Activated naive CD8-positive, alpha-beta T cell treated with anti-CD3 and anti-CD28 coated beads, Interleukin-2, amount 10 ng/mL, durations not matched to agents 7 days and 5 days (primary cell): Measurements from ENCODE around the gene SCTR. TPM values are rescaled to one million over a fixed set of nuclear protein-coding genes. Genes with fewer than 3 reads are reported as not detected.

Experiments
- ATAC-seq: fragments of 150-1000 bp; cut with Tn5 transposase; one replicate; pipeline ENCODE4 v1.10.0; 2021; ENCODE audit warnings: low read depth, moderate library complexity
- POLR2A ChIA-PET: fragments of 350-600 bp; sonication (Branson Sonifier 250); formaldehyde crosslinking; loops from one replicate; lab custom pipeline; 2021; ENCODE audit warnings: antibody characterized with exemption; lab: Charles Lee
- DNase-seq: peaks from one replicate; pipeline ENCODE4 v3.0.0; 2021
- H3K27ac Mint-ChIP-seq: one replicate; pipeline ENCODE4 v1.8.0; 2022; ENCODE audit warnings: mild to moderate bottlenecking, mixed read lengths
- H3K27me3 Mint-ChIP-seq: one replicate; pipeline ENCODE4 v1.8.0; 2022; ENCODE audit warnings: mild to moderate bottlenecking, moderate library complexity, mixed read lengths
- H3K36me3 Mint-ChIP-seq: one replicate; pipeline ENCODE4 v1.8.0; 2021; ENCODE audit warnings: mild to moderate bottlenecking, mixed read lengths
- H3K4me1 Mint-ChIP-seq: one replicate; pipeline ENCODE4 v1.8.0; 2021; ENCODE audit warnings: mixed read lengths
- H3K4me3 Mint-ChIP-seq: one replicate; pipeline ENCODE4 v1.8.0; 2022; ENCODE audit warnings: mild to moderate bottlenecking, moderate library complexity, mixed read lengths
- H3K9me3 Mint-ChIP-seq: one replicate; pipeline ENCODE4 v1.8.0; 2021; ENCODE audit warnings: mixed read lengths
- total RNA-seq, 2 experiments: library from RNA; stranded (reverse); gene quantifications; one replicate each; pipeline ENCODE4 v1.2.3, GENCODE V29; 2021

Gene SCTR
- total RNA-seq, 2 experiments from 2014 or later, result not detected

DNA sequence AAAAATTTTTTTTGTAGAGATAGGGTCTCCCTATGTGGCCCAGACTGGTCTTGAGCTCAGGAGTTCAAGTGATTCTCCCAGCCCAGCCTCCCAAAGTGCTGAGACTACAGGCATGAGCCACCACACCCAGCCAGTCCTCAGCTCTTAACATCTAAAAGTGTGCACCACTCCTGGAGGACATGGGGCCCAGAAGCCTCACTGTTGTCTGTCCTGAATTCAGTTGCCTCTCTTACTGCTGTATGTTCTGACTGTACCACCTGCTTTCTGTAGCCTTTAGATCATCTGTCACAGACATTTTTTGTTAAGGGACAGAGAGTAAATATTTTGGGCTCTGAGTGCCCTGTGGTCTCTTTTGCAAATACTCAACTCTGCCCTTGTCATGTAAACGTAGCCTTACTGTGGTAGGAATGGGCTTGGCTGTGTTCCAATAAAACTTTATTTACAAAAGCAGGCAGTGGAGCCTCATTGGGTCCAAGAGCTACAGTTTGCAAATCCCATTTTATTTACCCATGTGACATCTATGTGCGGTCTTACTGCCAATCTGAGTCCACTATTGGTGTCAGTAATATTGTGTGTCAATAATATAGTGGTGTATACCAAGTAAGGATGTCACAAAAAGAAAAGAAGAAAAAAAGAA lies 54.5 kb downstream of the SCTR start:
- Mint-ChIP-seq H3K27ac (no peak overlapping the region), H3K36me3 (no peaks in the 10 kb centered on the region), H3K4me3 (no peak overlapping the region), H3K27me3 (no peaks in the 10 kb centered on the region), H3K4me1 (no peaks in the 10 kb centered on the region), H3K9me3 (no peaks in the 10 kb centered on the region)
- DNase-seq, result no peak
- POLR2A ChIA-PET, result no interaction called here
- ATAC-seq, result no peak

DNA sequence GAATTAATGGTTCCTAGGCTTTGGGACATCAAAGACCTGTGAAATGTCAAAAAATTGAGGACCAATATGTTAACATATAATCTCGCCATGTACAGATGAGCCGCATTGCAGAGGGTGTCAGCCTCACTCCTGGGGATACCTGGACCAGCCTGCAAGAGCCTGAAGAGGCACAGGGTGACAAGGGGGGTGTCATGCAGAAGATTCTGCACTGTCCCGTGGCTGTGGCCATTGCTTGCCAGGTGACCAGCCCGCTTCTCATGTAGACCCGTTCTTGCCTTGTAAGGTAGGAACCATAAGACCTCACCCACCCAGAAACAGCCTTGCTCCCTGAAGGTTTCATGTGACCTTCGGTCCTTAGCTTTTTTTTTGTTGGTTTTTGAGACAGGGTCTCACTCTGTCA lies 55.2 kb downstream of the SCTR start:
- no peak for ATAC-seq
- POLR2A ChIA-PET, result no interaction called here

DNA sequence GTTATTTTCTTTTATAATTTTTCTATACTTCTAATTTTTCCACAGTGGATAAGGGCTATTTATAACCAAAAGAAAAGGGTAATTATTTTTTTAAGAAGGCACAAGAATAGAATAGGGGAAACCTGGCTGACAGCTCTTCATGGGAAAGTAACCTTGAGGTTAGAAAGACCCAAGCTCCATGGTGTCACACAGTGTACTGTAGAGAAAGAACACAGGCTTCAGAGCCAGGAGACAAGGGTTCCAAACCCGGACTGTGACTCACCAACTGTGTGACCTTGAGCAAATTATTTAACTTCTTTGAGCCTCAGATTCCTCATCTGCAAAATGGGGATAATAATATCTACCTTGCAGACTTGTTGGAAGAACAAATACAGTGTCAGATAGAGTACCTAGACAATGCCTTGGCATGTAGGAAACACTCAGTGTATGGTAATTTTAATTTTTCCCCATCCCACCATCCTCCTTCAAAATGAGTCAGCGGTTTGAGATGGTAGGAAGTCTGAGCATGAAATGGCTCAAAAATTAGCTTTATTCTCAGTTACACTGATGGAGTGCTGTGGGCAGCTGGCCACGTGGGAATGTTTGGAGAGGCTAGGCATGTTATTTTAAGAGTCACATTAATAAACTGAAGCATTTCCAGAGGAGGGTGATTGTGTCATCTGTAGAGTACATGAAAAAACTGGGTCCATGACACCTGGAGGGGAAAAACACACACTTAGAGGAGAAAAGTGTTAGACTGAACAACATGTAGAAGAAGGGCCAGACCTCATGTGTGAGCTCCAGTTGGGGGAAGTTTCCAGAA lies 55.9 kb downstream of the SCTR start:
- Mint-ChIP-seq H3K27me3 (no peaks in the 10 kb centered on the region), H3K9me3 (no peaks in the 10 kb centered on the region), H3K27ac (no peak overlapping the region), H3K4me1 (no peaks in the 10 kb centered on the region), H3K4me3 (no peak overlapping the region), H3K36me3 (no peaks in the 10 kb centered on the region)
- no peak for ATAC-seq
- POLR2A ChIA-PET, result no interaction called here
- DNase-seq, result no peak

More for the DNA sequence above, 55.2 kb downstream of the SCTR start:
- H3K4me3 Mint-ChIP-seq, result no peak overlapping the region
- DNase-seq, result no peak
- H3K27ac Mint-ChIP-seq, result no peak overlapping the region
- no peaks in the 10 kb centered on the region for H3K9me3 Mint-ChIP-seq
- no peaks in the 10 kb centered on the region for H3K4me1 Mint-ChIP-seq
- no peaks in the 10 kb centered on the region for H3K27me3 Mint-ChIP-seq
- no peaks in the 10 kb centered on the region for H3K36me3 Mint-ChIP-seq

DNA sequence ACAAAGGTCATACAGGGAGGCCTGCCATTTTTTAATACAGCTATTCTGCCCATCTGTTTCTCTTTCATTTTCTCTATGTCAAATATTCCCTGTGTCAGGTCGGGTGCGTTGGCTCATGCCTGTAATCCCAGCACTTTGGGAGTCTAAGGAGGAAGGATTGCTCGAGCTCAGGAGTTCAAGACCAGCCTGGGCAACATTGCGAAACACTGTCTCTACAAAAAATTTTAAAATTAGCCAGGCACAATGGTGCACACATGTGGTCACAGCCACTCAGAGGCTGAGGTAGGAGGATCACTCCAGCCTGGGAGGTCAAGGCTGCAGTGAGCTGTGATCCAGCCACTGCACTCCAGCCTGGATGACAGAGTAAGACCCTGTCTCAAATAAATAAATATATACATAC lies 57.9 kb downstream of the SCTR start:
- Mint-ChIP-seq H3K27ac (no peak overlapping the region), H3K36me3 (no peaks in the 10 kb centered on the region), H3K9me3 (no peaks in the 10 kb centered on the region), H3K4me1 (no peaks in the 10 kb centered on the region), H3K27me3 (no peaks in the 10 kb centered on the region), H3K4me3 (no peak overlapping the region)
- POLR2A ChIA-PET, result no interaction called here
- ATAC-seq (no peak), DNase-seq (no peak)

DNA sequence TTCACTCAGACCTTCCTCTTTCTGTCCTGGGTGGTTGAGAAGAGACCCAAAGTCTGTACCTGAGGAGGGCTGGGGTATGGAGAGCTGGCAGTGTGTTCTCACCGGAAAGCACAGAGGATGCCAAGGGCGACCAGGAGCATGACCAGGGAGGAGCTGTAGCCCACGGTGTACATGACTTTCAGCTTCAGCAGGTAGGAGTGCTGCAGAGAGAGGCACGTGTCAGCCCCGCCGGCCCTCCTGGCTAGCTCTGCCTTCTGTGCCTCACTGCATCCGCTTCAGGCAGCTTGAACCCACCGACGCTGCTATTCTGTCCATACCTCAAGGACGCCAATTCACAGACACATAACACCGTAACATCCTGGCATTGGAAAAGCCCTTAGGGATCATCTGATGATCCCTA lies 58.6 kb downstream of the SCTR start:
- POLR2A ChIA-PET, result no interaction called here

DNA sequence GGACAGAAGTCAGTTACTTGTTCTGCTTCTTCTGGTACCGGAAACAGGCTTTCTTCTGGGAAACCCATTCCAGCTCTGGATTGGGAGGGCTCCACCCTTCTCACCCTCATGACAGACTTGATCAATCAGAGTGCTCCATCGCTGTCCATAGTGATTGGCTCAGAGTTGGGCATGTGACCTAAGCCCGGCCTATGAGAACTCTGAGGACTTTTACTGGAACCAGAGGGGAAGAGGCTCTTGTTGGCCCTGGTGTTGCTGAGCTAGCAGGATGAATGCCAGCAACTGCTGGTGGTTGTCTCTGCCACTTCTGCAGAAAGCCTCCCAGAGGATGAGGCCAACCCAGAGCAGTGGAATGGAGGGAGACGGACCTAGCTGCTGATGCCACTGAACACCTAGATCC lies 59.3 kb downstream of the SCTR start:
- DNase-seq, result no peak
- POLR2A ChIA-PET, result no interaction called here
- H3K4me1 Mint-ChIP-seq, result no peaks in the 10 kb centered on the region
- no peaks in the 10 kb centered on the region for H3K27me3 Mint-ChIP-seq
- no peak overlapping the region for H3K4me3 Mint-ChIP-seq
- no peaks in the 10 kb centered on the region for H3K36me3 Mint-ChIP-seq
- H3K27ac Mint-ChIP-seq, result no peak overlapping the region
- no peak for ATAC-seq
- no peaks in the 10 kb centered on the region for H3K9me3 Mint-ChIP-seq

More for the DNA sequence above, 58.6 kb downstream of the SCTR start:
- no peak for ATAC-seq
- Mint-ChIP-seq H3K36me3 (no peaks in the 10 kb centered on the region), H3K9me3 (no peaks in the 10 kb centered on the region), H3K4me3 (no peak overlapping the region), H3K4me1 (no peaks in the 10 kb centered on the region), H3K27me3 (no peaks in the 10 kb centered on the region), H3K27ac (no peak overlapping the region)
- no peak for DNase-seq

DNA sequence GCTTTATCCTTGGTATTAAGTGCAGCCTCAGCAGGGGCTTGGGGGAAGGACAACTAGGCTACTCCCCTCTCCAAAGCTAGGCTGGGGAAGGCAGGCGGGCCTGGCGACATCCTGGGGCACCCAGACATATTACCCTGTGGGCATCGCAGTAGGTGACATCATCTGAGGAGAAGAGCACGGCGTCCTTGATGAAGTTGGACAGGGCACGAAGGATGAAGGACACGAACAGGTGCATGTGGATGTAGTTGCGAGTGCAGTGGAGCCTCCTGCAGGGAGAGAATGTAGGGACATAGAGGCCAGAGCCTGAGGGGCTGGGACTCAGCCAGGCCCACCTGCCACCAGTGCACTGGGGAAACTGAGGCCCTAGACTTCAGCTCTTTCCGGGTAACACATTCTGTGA lies 60.3 kb downstream of the SCTR start:
- no peak overlapping the region for H3K27ac Mint-ChIP-seq
- no peaks in the 10 kb centered on the region for H3K27me3 Mint-ChIP-seq
- no peak for ATAC-seq
- H3K36me3 Mint-ChIP-seq, result no peaks in the 10 kb centered on the region
- no peak overlapping the region for H3K4me3 Mint-ChIP-seq
- H3K4me1 Mint-ChIP-seq, result no peaks in the 10 kb centered on the region
- DNase-seq, result no peak
- H3K9me3 Mint-ChIP-seq, result no peaks in the 10 kb centered on the region
- POLR2A ChIA-PET, result no interaction called here

DNA sequence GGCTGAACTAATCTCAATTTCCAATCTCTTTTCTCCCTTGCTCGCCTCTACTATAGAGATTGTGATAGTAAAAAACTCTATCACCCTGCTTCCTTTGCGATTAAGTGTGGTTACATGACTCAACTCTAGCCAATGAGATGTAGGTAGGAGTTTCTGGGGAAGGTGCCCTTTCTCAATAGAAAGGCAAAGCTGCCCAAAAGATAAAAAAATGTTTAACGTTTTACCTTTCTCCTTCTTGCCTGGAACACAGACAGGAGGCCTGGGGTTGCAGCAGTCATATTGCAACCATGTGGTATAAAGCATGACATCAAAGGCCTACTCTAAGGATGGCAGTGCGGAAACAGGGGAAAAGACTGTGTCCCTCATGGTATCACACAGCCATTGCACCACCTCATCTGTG lies 61.1 kb downstream of the SCTR start:
- H3K9me3 Mint-ChIP-seq, result no peaks in the 10 kb centered on the region
- ATAC-seq (no peak), DNase-seq (no peak)
- no peak overlapping the region for H3K4me3 Mint-ChIP-seq
- POLR2A ChIA-PET, result no interaction called here
- no peaks in the 10 kb centered on the region for H3K27me3 Mint-ChIP-seq
- no peak overlapping the region for H3K27ac Mint-ChIP-seq
- H3K4me1 Mint-ChIP-seq, result no peaks in the 10 kb centered on the region
- H3K36me3 Mint-ChIP-seq, result no peaks in the 10 kb centered on the region

DNA sequence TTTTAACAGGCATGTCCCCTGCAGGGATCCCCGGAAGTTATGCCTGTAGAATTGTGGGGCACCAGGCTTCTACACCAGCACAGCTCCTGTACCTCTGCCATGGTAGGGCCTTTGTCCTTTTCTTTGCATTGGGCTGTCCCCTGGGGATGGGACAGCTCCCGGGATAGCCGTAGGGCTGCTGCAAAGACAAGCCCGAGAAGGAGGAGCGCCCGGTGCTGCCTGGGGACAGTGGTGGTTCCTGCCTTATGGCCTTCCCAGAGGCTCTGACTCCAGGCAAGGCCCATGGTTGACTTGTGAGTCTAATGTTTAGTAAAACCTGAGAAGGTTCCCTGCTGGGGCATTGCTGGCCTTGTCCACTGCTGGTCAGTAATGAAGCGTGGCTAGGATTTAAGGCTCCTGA lies 61.7 kb downstream of the SCTR start:
- POLR2A ChIA-PET, result no interaction called here
- Mint-ChIP-seq H3K27me3 (no peaks in the 10 kb centered on the region), H3K27ac (no peak overlapping the region), H3K9me3 (no peaks in the 10 kb centered on the region), H3K36me3 (no peaks in the 10 kb centered on the region), H3K4me1 (no peaks in the 10 kb centered on the region), H3K4me3 (no peak overlapping the region)
- no peak for DNase-seq
- ATAC-seq, result no peak

DNA sequence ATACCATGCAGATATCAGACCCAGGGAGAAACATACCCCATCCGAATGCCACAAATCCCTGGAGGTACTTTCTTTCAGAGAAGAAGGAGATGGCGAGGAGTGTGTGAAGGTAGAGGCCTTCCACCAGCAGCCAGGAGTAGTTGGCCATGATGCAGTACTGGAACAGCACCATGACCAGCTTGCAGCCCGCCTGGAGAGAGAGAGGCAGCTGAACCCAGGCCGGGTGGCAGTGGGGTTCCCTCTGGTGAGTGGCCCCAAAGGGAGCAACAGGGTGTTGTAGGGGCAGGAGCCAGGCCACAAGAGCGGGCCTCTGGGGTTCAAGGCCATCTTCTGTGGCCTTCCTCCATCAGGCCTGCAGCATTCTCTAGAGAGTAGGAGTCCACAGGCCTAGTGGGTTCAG lies 62.5 kb downstream of the SCTR start:
- Mint-ChIP-seq H3K27me3 (no peaks in the 10 kb centered on the region), H3K36me3 (no peaks in the 10 kb centered on the region), H3K9me3 (no peaks in the 10 kb centered on the region), H3K4me3 (no peak overlapping the region), H3K27ac (no peak overlapping the region), H3K4me1 (no peaks in the 10 kb centered on the region)
- ATAC-seq (no peak), DNase-seq (no peak)
- POLR2A ChIA-PET, result no interaction called here

DNA sequence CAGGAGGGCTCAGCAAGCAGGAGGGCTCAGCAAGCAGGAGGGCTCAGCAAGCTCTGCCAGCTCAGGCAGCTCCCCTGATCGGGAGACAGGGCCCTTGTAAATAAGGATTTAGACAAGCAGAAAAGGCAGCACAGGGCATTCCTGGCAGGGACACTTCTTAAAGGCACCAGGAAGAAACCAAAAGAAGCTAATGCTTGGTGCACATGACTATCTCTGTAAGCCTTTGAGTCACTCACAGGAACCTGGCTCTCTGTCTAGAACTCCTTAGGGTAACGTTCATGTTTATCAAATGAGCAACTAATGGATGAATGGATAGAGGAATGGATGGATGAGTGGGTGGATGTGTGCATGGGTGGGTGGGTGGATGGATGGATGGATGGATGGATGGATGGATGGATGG lies 64.2 kb downstream of the SCTR start:
- peaks cover 2% of the 10 kb centered on the region for H3K27me3 Mint-ChIP-seq
- POLR2A ChIA-PET, result no interaction called here
- ATAC-seq, result no peak
- no peak overlapping the region for H3K4me3 Mint-ChIP-seq
- H3K9me3 Mint-ChIP-seq, result no peaks in the 10 kb centered on the region
- no peaks in the 10 kb centered on the region for H3K4me1 Mint-ChIP-seq
- H3K27ac Mint-ChIP-seq, result no peak overlapping the region
- no peaks in the 10 kb centered on the region for H3K36me3 Mint-ChIP-seq
- no peak for DNase-seq

DNA sequence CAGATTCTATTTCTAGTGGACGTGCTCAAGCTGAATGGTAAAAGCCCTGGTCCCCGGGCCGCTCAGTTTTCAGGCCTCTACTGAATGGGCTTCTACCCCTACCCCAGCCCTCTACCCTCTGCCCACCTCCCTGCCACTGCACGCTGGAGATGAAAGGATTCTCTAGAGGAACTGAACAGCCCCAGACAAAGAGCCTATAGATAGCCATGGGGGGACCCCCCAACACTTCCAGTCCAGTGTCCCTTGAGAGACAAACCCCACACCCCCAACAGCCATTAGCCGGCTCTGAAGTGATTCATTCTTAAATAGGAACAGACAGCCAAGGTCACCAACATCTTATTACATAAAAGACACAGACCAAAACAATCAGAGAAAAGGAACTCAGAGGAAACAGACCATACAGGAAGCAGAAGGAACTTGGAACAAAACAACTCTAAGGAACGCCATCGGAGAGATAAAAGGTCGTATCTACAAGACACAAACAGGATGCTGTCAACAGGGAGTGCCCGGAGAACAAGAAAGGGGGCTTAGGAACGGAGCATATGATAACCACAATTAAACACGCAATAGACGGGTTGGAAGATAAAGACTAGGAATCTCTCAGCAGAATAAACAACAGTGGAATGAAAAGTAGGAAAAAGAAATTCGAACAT lies 69.1 kb downstream of the SCTR start:
- Mint-ChIP-seq H3K27ac (no peak overlapping the region), H3K4me1 (no peaks in the 10 kb centered on the region), H3K36me3 (no peaks in the 10 kb centered on the region), H3K4me3 (no peak overlapping the region), H3K9me3 (no peaks in the 10 kb centered on the region), H3K27me3 (peaks cover 7% of the 10 kb centered on the region)
- POLR2A ChIA-PET, result no interaction called here
- no peak for ATAC-seq
- no peak for DNase-seq

DNA sequence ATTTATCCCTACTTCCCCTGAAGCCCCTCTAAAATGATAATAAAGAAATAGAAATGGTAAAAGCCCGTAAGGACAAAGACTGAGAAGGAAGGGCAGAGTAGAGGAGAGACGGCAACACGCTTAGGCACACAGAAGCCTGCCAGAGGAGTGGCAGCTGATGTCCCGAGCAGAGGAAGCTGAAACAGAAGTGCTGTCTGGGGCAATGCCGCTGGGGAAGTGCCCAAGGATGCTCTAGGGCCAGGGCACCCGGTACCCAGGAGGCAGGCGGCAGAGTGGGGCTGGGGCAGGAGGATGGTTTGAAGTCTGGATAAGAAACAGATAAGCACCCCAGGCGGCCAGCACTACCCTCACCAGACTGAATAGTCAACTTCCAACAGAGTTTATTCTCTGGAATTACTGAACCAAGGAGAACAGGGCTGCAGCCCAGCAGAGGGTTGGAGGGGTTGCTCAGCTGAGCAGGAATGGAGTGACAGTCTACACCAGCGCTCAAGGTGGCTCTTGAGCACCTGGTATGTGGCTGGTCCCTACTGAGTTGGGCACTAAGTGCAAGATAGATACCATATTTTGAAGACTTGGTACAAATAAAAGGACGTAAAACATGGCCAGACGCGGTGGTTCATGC lies 70.2 kb downstream of the SCTR start:
- H3K36me3 Mint-ChIP-seq, result no peaks in the 10 kb centered on the region
- no peak for ATAC-seq
- no peak overlapping the region for H3K4me3 Mint-ChIP-seq
- H3K4me1 Mint-ChIP-seq, result no peaks in the 10 kb centered on the region
- no peaks in the 10 kb centered on the region for H3K9me3 Mint-ChIP-seq
- H3K27ac Mint-ChIP-seq, result no peak overlapping the region
- H3K27me3 Mint-ChIP-seq, result peaks cover 10% of the 10 kb centered on the region
- POLR2A ChIA-PET, result no interaction called here
- no peak for DNase-seq
